ENCODE measurements around the gene SPC24.

GRCh38 chr19:11198175-11198534 is 42.6 kb upstream of the SPC24 start:
- TF ChIP-seq ZFP30 (CRISPR knock-in tag; IDR thresholded peaks at IDR 0.05) = no peak
- TF ChIP-seq ZC3H10 (CRISPR knock-in tag; IDR thresholded peaks at IDR 0.05) = no peak
- no peak for TF ChIP-seq TOX (CRISPR knock-in tag; IDR thresholded peaks at IDR 0.05; ENCODE audit: borderline replicate concordance)
- no peak for TF ChIP-seq CREB5 (CRISPR knock-in tag; IDR thresholded peaks at IDR 0.05; ENCODE audit: low read depth)
- TF ChIP-seq ARNTL (CRISPR knock-in tag; IDR thresholded peaks at IDR 0.05; ENCODE audit: borderline replicate concordance, low read depth) = no peak
- TF ChIP-seq ZNF565 (CRISPR knock-in tag; conservative IDR thresholded peaks at IDR 0.05; ENCODE audit: low read depth) = no peak
- no peak for TF ChIP-seq ZFP3 (CRISPR knock-in tag; IDR thresholded peaks at IDR 0.05)
- no peak for TF ChIP-seq OSR1 (CRISPR knock-in tag; IDR thresholded peaks at IDR 0.05)

All from SK-N-SH treated with all-trans-retinoic acid at 6 μM for 48 hours (cell line).